Measurements from ENCODE around the gene MYOF.

- TF ChIP-seq CTCF (IDR thresholded peaks at IDR 0.05) (no peak), POLR2A (IDR thresholded peaks at IDR 0.05) (no peak)
Observed at GRCh38 chr10:93336678-93337077, 145.5 kb downstream of the MYOF start.
